ENCODE data around the gene HECTD4.

GRCh38 chr12:112126911-112127310 is 255.3 kb downstream of the HECTD4 start:
- TF ChIP-seq CTCF (IDR thresholded peaks at IDR 0.05) (no peak), ZFX (IDR thresholded peaks at IDR 0.05; ENCODE audit: borderline replicate concordance) (no peak)
